ENCODE measurements around the gene GLDC.

GLDC gene

GRCh38 chr9:6633378-6633777 is 12.2 kb downstream of the GLDC start:
- Histone ChIP-seq H3K4me3 (ENCODE audit: low read depth, low read length) (no peak overlapping the region), H3K36me3 (no peaks in the 10 kb centered on the region), H3K27ac (no peak overlapping the region), H3K27me3 (ENCODE audit: insufficient read depth, low read depth, severe bottlenecking) (no peaks in the 10 kb centered on the region), H3K9me3 (ENCODE audit: severe bottlenecking) (no peaks in the 10 kb centered on the region)
- no peak for DNase-seq
- no peak for TF ChIP-seq CTCF (IDR thresholded peaks at IDR 0.05; ENCODE audit: low read depth, low read length)

GRCh38 chr9:6632516-6633183 is 12.9 kb downstream of the GLDC start:
- no peak for TF ChIP-seq CTCF (IDR thresholded peaks at IDR 0.05; ENCODE audit: low read depth, low read length)
- no peaks in the 10 kb centered on the region for H3K36me3 ChIP-seq
- no peak overlapping the region for H3K4me3 ChIP-seq (ENCODE audit: low read depth, low read length)
- no peak overlapping the region for H3K27ac ChIP-seq
- no peaks in the 10 kb centered on the region for H3K9me3 ChIP-seq (ENCODE audit: severe bottlenecking)
- peak; percentile 39 for DNase-seq
- H3K27me3 ChIP-seq (ENCODE audit: insufficient read depth, low read depth, severe bottlenecking) = no peaks in the 10 kb centered on the region

- no peaks in the 10 kb centered on the region for H3K36me3 ChIP-seq
Observed at GRCh38 chr9:6631207-6631512, 14.4 kb downstream of the GLDC start.

GRCh38 chr9:6630502-6631206 is 14.9 kb downstream of the GLDC start:
- Histone ChIP-seq H3K4me3 (ENCODE audit: low read depth, low read length) (no peak overlapping the region), H3K36me3 (no peaks in the 10 kb centered on the region), H3K9me3 (ENCODE audit: severe bottlenecking) (no peaks in the 10 kb centered on the region), H3K27ac (no peak overlapping the region), H3K27me3 (ENCODE audit: insufficient read depth, low read depth, severe bottlenecking) (no peaks in the 10 kb centered on the region)
- no peak for TF ChIP-seq CTCF (IDR thresholded peaks at IDR 0.05; ENCODE audit: low read depth, low read length)
- DNase-seq = peak; percentile 64

More at GRCh38 chr9:6631207-6631512, 14.4 kb downstream of the GLDC start:
- no peak overlapping the region for H3K4me3 ChIP-seq (ENCODE audit: low read depth, low read length)
- no peak overlapping the region for H3K27ac ChIP-seq
- TF ChIP-seq CTCF (IDR thresholded peaks at IDR 0.05; ENCODE audit: low read depth, low read length) = no peak
- no peaks in the 10 kb centered on the region for H3K9me3 ChIP-seq (ENCODE audit: severe bottlenecking)
- no peak for DNase-seq
- H3K27me3 ChIP-seq (ENCODE audit: insufficient read depth, low read depth, severe bottlenecking) = no peaks in the 10 kb centered on the region

- Histone ChIP-seq H3K4me3 (ENCODE audit: low read depth, low read length) (no peak overlapping the region), H3K27ac (no peak overlapping the region), H3K36me3 (no peaks in the 10 kb centered on the region), H3K27me3 (ENCODE audit: insufficient read depth, low read depth, severe bottlenecking) (no peaks in the 10 kb centered on the region), H3K9me3 (ENCODE audit: severe bottlenecking) (no peaks in the 10 kb centered on the region)
- TF ChIP-seq CTCF (IDR thresholded peaks at IDR 0.05; ENCODE audit: low read depth, low read length) = no peak
- no peak for DNase-seq
Observed at GRCh38 chr9:6628704-6629103, 16.8 kb downstream of the GLDC start.

Measured in WERI-Rb-1 (cell line).